ENCODE measurements around the gene FGD5. TPM values are rescaled to one million over a fixed set of nuclear protein-coding genes. Genes with fewer than 3 reads are reported as not detected.

The FGD5 gene
- total and polyA plus RNA-seq, 9 of the 15 experiments (the other 6 are each of a cell fraction or from before 2014, with no cell fraction given), result 0.18 TPM; not detected in 8

DNA sequence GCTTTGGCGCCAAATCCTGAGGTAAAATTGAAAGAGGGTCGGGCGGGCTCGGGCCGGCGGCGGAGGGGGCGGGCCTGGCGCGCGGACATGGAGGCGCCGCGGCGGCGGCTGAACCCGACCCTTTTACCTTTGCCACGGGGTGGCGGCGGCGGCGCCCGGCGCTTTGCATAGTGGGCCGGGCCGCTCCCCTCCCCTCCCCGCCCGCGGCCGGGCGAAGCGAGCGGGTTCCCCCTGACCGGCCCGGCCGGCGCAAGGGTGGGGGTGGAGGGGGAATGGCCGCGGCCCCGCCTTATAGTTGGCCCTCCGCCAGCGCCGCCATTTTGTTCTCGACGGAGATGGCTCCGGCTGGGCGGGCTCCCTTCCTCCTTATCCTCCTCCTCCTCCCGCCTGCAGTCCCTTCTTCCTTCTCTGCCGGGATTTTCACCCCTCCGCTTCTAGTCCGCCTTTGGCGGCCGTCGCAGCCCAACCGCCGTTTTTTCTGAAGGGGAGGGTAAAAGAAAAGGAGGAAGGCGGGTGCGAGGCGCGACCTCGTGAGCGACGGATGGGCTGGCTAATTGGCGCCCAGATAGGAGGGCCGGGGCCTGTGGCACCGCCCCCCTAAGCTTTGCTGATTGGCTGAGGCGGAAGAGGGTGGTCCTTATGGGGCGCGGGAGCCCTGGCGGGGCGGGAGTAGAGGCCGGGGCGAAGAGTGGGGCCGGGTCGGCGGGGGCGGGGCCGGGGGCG is 129.3 kb downstream of the FGD5 start (continued):
- TF ChIP-seq, protein P1, sequence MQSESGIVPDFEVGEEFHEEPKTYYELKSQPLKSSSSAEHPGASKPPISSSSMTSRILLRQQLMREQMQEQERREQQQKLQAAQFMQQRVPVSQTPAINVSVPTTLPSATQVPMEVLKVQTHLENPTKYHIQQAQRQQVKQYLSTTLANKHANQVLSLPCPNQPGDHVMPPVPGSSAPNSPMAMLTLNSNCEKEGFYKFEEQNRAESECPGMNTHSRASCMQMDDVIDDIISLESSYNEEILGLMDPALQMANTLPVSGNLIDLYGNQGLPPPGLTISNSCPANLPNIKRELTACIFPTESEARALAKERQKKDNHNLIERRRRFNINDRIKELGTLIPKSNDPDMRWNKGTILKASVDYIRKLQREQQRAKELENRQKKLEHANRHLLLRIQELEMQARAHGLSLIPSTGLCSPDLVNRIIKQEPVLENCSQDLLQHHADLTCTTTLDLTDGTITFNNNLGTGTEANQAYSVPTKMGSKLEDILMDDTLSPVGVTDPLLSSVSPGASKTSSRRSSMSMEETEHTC (IDR thresholded peaks at IDR 0.05), result no peak
- no peak for TF ChIP-seq SMAD3 (CRISPR knock-in tag; conservative IDR thresholded peaks at IDR 0.05)
- TF ChIP-seq ZNF76 (CRISPR knock-in tag; IDR thresholded peaks at IDR 0.05; ENCODE audit: borderline replicate concordance), result no peak; the same call in 1 of the 2 replicates
- TF ChIP-seq CBX1 (IDR thresholded peaks at IDR 0.05; ENCODE audit: low read depth), result no peak
- TF ChIP-seq HLTF (IDR thresholded peaks at IDR 0.05), result no peak
- peak; percentile 63 for TF ChIP-seq ZBTB7A (IDR thresholded peaks at IDR 0.05; ENCODE audit: borderline replicate concordance, control insufficient read depth, low read depth, low read length)
- no peak for TF ChIP-seq ETV5 (CRISPR knock-in tag; IDR thresholded peaks at IDR 0.05; ENCODE audit: low read depth)
- TF ChIP-seq TAF7 (tag; IDR thresholded peaks at IDR 0.05), result peak; percentile 91
- no peak; the same call in 1 of the 2 replicates for TF ChIP-seq TRIM28 (IDR thresholded peaks at IDR 0.05)
- no peak for TF ChIP-seq KLF10 (CRISPR knock-in tag; IDR thresholded peaks at IDR 0.05)
- no peak for TF ChIP-seq SLC30A9 (CRISPR knock-in tag; IDR thresholded peaks at IDR 0.05)
- no peak for TF ChIP-seq ZNF174 (CRISPR knock-in tag; IDR thresholded peaks at IDR 0.05)
- TF ChIP-seq ESRRB (CRISPR knock-in tag; IDR thresholded peaks at IDR 0.05; ENCODE audit: borderline replicate concordance), result no peak
- TF ChIP-seq RFX1 (IDR thresholded peaks at IDR 0.05), result no peak
- TF ChIP-seq ZNF507 (tag; conservative IDR thresholded peaks at IDR 0.05), result no peak
- TF ChIP-seq KDM2B (CRISPR knock-in tag; IDR thresholded peaks at IDR 0.05), result no peak
- no peak for TF ChIP-seq ARHGAP35 (IDR thresholded peaks at IDR 0.05; ENCODE audit: partially characterized antibody)
- no peak for TF ChIP-seq EHMT2 (IDR thresholded peaks at IDR 0.05)
- no peak for TF ChIP-seq ZNF75A (CRISPR knock-in tag; IDR thresholded peaks at IDR 0.05)
- TF ChIP-seq PCBP2 (IDR thresholded peaks at IDR 0.05; ENCODE audit: low read depth, low read length, poor library complexity, severe bottlenecking), result no peak
- no peak for TF ChIP-seq ZNF717 (CRISPR knock-in tag; IDR thresholded peaks at IDR 0.05)
- no peak for TF ChIP-seq ZNF12 (CRISPR knock-in tag; IDR thresholded peaks at IDR 0.05)
- no peak for TF ChIP-seq FOXJ2 (tag; IDR thresholded peaks at IDR 0.05)
- TF ChIP-seq ZSCAN29 (IDR thresholded peaks at IDR 0.05), result no peak
- peak; percentile 83 for TF ChIP-seq CCNT2 (IDR thresholded peaks at IDR 0.05; ENCODE audit: borderline replicate concordance, extremely low read depth, insufficient read length, low read depth, low read length)
- TF ChIP-seq, protein P2, sequence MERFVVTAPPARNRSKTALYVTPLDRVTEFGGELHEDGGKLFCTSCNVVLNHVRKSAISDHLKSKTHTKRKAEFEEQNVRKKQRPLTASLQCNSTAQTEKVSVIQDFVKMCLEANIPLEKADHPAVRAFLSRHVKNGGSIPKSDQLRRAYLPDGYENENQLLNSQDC (CRISPR knock-in tag; IDR thresholded peaks at IDR 0.05), result no peak
- TF ChIP-seq KLF13 (tag; IDR thresholded peaks at IDR 0.05; ENCODE audit: borderline replicate concordance, low read depth), result 0 out of 2 replicates have a peak, but pooled peaks have one; percentile 21

Measured in K562 (cell line).